ENCODE results near the gene HMGCS2. TPM values are rescaled to one million over a fixed set of nuclear protein-coding genes. Genes with fewer than 3 reads are reported as not detected.

Gene HMGCS2
- total and polyA plus RNA-seq, 2 donors (not counting 1 experiment from before 2014, with no cell fraction given), result not detected

GRCh38 chr1:119732465-119733168 is 36.1 kb downstream of the HMGCS2 start:
- Histone ChIP-seq H3K4me1 (ENCODE audit: control insufficient read depth in 2 of 2, insufficient read depth in 2 of 2, low read length in 2 of 2) (no peaks in the 10 kb centered on the region), H2AFZ (ENCODE audit: insufficient read depth, low read depth, low read length, poor library complexity, severe bottlenecking) (no peak overlapping the region), H3K4me3 (ENCODE audit: control extremely low read depth in 1 of 5, extremely low read depth in 1 of 5, insufficient read depth in 1 of 5, low read depth in 2 of 5, low read length in 4 of 5) (no peak overlapping the region), H3K36me3 (replicated peaks in 1 of 2; ENCODE audit: control extremely low read depth in 1 of 2, control insufficient read depth in 1 of 2, extremely low read depth in 1 of 2, insufficient read depth in 2 of 2, low read length in 1 of 2) (no peaks in the 10 kb centered on the region), H3K9me3 (ENCODE audit: control extremely low read depth in 1 of 3, control insufficient read depth in 2 of 3, insufficient read depth in 1 of 3, low read length in 2 of 3) (no peaks in the 10 kb centered on the region), H3K4me2 (replicated peaks; ENCODE audit: low read depth, low read length, poor library complexity, severe bottlenecking) (no peak overlapping the region), H4K20me1 (ENCODE audit: control insufficient read depth, insufficient read depth, low read length, poor library complexity, severe bottlenecking) (no peaks in the 10 kb centered on the region), H3K27ac (ENCODE audit: low read length in 2 of 2) (no peak overlapping the region), H3K9ac (ENCODE audit: low read length) (no peak overlapping the region), H3K27me3 (replicated peaks in 1 of 4; ENCODE audit: control extremely low read depth in 1 of 4, control insufficient read depth in 3 of 4, insufficient read depth in 4 of 4, low read length in 3 of 4) (no peaks in the 10 kb centered on the region), H3K79me2 (ENCODE audit: control insufficient read depth, insufficient read depth, low read length) (no peaks in the 10 kb centered on the region)
- H3K27me3 Mint-ChIP-seq, result no peaks in the 10 kb centered on the region
- H3K4me1 Mint-ChIP-seq, result peaks cover 5% of the 10 kb centered on the region
- ATAC-seq (ENCODE audit: low read depth) (no peak), DNase-seq (no peak)
- TF ChIP-seq CTCF (IDR thresholded peaks at IDR 0.05) (no peak), EZH2 (IDR thresholded peaks at IDR 0.05; ENCODE audit: borderline replicate concordance, insufficient read depth, low read depth, low read length, poor library complexity, severe bottlenecking) (no peak)
- intact Hi-C loops (cut with micrococcal nuclease), result no loop called here
- no peak overlapping the region for H3K4me3 Mint-ChIP-seq
- ChIA-PET POLR2A (no interaction called here), CTCF (interaction anchor here (1.2 to 3.6 kb wide), 2 partner anchors 11 to 12 kb away, joined by 6 to 21 read pairs; no protein-coding TSS in a partner anchor)
- WGBS (ENCODE audit: insufficient coverage), result 80% methylated on average over 4 of the region's 11 CpGs
- no peaks in the 10 kb centered on the region for H3K9me3 Mint-ChIP-seq (ENCODE audit: insufficient read depth)
- no peak overlapping the region for H3K27ac Mint-ChIP-seq

- H3K4me1 ChIP-seq (ENCODE audit: control insufficient read depth in 2 of 2, insufficient read depth in 2 of 2, low read length in 2 of 2), result no peaks in the 10 kb centered on the region
- TF ChIP-seq CTCF (IDR thresholded peaks at IDR 0.05) (no peak), EZH2 (IDR thresholded peaks at IDR 0.05; ENCODE audit: borderline replicate concordance, insufficient read depth, low read depth, low read length, poor library complexity, severe bottlenecking) (no peak)
- H3K9me3 ChIP-seq (ENCODE audit: control extremely low read depth in 1 of 3, control insufficient read depth in 2 of 3, insufficient read depth in 1 of 3, low read length in 2 of 3), result no peaks in the 10 kb centered on the region
- H3K4me3 ChIP-seq (ENCODE audit: control extremely low read depth in 1 of 5, extremely low read depth in 1 of 5, insufficient read depth in 1 of 5, low read depth in 2 of 5, low read length in 4 of 5), result no peak overlapping the region
- H3K9me3 Mint-ChIP-seq (ENCODE audit: insufficient read depth), result no peaks in the 10 kb centered on the region
- POLR2A ChIA-PET, result no interaction called here
- no peak overlapping the region for H3K4me2 ChIP-seq (replicated peaks; ENCODE audit: low read depth, low read length, poor library complexity, severe bottlenecking)
- CTCF ChIA-PET, result interaction anchor here (1.2 kb wide), 1 partner anchor 12 kb away, joined by 6 read pairs; no protein-coding TSS in a partner anchor
- H3K4me1 Mint-ChIP-seq, result peaks cover 5% of the 10 kb centered on the region
- no peaks in the 10 kb centered on the region for H3K27me3 Mint-ChIP-seq
- no peaks in the 10 kb centered on the region for H4K20me1 ChIP-seq (ENCODE audit: control insufficient read depth, insufficient read depth, low read length, poor library complexity, severe bottlenecking)
- no peaks in the 10 kb centered on the region for H3K27me3 ChIP-seq (replicated peaks in 1 of 4; ENCODE audit: control extremely low read depth in 1 of 4, control insufficient read depth in 3 of 4, insufficient read depth in 4 of 4, low read length in 3 of 4)
- no peak overlapping the region for H2AFZ ChIP-seq (ENCODE audit: insufficient read depth, low read depth, low read length, poor library complexity, severe bottlenecking)
- DNase-seq, result no peak
- no peaks in the 10 kb centered on the region for H3K79me2 ChIP-seq (ENCODE audit: control insufficient read depth, insufficient read depth, low read length)
- no peak overlapping the region for H3K27ac ChIP-seq (ENCODE audit: low read length in 2 of 2)
- no peak for ATAC-seq (ENCODE audit: low read depth)
- WGBS (ENCODE audit: insufficient coverage), result 97% methylated on average over 5 of the region's 6 CpGs
- no peak overlapping the region for H3K4me3 Mint-ChIP-seq
- H3K36me3 ChIP-seq (replicated peaks in 1 of 2; ENCODE audit: control extremely low read depth in 1 of 2, control insufficient read depth in 1 of 2, extremely low read depth in 1 of 2, insufficient read depth in 2 of 2, low read length in 1 of 2), result no peaks in the 10 kb centered on the region
- intact Hi-C loops (cut with micrococcal nuclease), result no loop called here
- H3K27ac Mint-ChIP-seq, result no peak overlapping the region
- H3K9ac ChIP-seq (ENCODE audit: low read length), result no peak overlapping the region
Measured at GRCh38 chr1:119731741-119732430, 36.8 kb downstream of the HMGCS2 start.
